ENCODE measurements around the gene NDRG3. TPM values are rescaled to one million over a fixed set of nuclear protein-coding genes. Genes with fewer than 3 reads are reported as not detected.

The NDRG3 gene
- total RNA-seq, 1 experiment from 2014 or later: 23.6 TPM

- no peaks in the 10 kb centered on the region for H3K9me3 ChIP-seq (ENCODE audit: control insufficient read depth, low read depth, low read length)
- H3K18ac ChIP-seq (ENCODE audit: insufficient read length, low read depth, low read length): no peak overlapping the region
- H3K4ac ChIP-seq (ENCODE audit: low read depth, low read length): no peak overlapping the region
- H3K9ac ChIP-seq (ENCODE audit: extremely low read depth, insufficient read length, low read length): no peak overlapping the region
- no peak overlapping the region for H3T11ph ChIP-seq (ENCODE audit: low read length)
- Mint-ChIP-seq H3K4me1 (no peaks in the 10 kb centered on the region), H3K27ac (peak overlapping the region in 2 of 3 experiments; percentile 5 to 52; a peak in 3 of 7 replicates), H3K27me3 (ENCODE audit: low read depth) (no peaks in the 10 kb centered on the region), H3K36me3 (ENCODE audit: insufficient read depth in 1 of 3, low read depth in 3 of 3) (peaks cover 13 to 49% (median 39%) of the 10 kb centered on the region in 3 experiments; a peak in 6 of 7 replicates), H3K9me3 (no peaks in the 10 kb centered on the region), H3K4me3 (no peak overlapping the region)
- H4K20me1 ChIP-seq (ENCODE audit: control insufficient read depth, insufficient read depth, insufficient read length): no peaks in the 10 kb centered on the region
- H2BK12ac ChIP-seq (ENCODE audit: insufficient read length, low read depth, low read length): no peak overlapping the region
- WGBS (ENCODE audit: extremely low coverage, insufficient read length, low lambda C conversion rate): no CpG with 5 or more reads among the region's 14 CpGs
- H4K5ac ChIP-seq (ENCODE audit: insufficient read length, low read depth, low read length): no peak overlapping the region
- H2BK120ac ChIP-seq (ENCODE audit: low read depth, low read length, poor library complexity, severe bottlenecking): no peak overlapping the region
- H4K8ac ChIP-seq (replicated peaks; ENCODE audit: insufficient read length, low read depth, low read length): no peak overlapping the region
- no peak for DNase-seq
- H3K79me1 ChIP-seq (ENCODE audit: insufficient read depth, low read depth, low read length, poor library complexity, severe bottlenecking): no peaks in the 10 kb centered on the region
- no peaks in the 10 kb centered on the region for H3K27me3 ChIP-seq (ENCODE audit: insufficient read depth, low read length)
- no peak overlapping the region; the same call in 1 of the 2 replicates for H3K14ac ChIP-seq (ENCODE audit: insufficient read depth, low read length)
- H3K4me2 ChIP-seq (ENCODE audit: insufficient read depth, insufficient read length, low read length): no peak overlapping the region
- no peaks in the 10 kb centered on the region for H3K79me2 ChIP-seq (ENCODE audit: insufficient read depth, low read length)
- no peak overlapping the region for H4K91ac ChIP-seq (ENCODE audit: insufficient read length, low read depth, low read length)
- TF ChIP-seq CTCF (conservative IDR thresholded peaks at IDR 0.05): no peak
- H3K23ac ChIP-seq (ENCODE audit: insufficient read length, low read depth, low read length): no peak overlapping the region
- H2BK5ac ChIP-seq (ENCODE audit: insufficient read length, low read length): no peak overlapping the region
- no peaks in the 10 kb centered on the region for H3K23me2 ChIP-seq (ENCODE audit: insufficient read length, low read depth, low read length, poor library complexity, severe bottlenecking)
- H2AK5ac ChIP-seq (ENCODE audit: insufficient read length, low read length): no peak overlapping the region
- no peak overlapping the region for H2BK15ac ChIP-seq (ENCODE audit: low read depth, low read length)
- no peak overlapping the region for H3K27ac ChIP-seq (ENCODE audit: insufficient read length, low read depth, low read length)
- no peak overlapping the region for H3K56ac ChIP-seq (ENCODE audit: insufficient read length, low read depth, low read length)
- H3K4me1 ChIP-seq (ENCODE audit: insufficient read depth, low read length): no peaks in the 10 kb centered on the region
- no peak overlapping the region for H2BK20ac ChIP-seq (ENCODE audit: low read depth, low read length, poor library complexity, severe bottlenecking)
- no peak overlapping the region for H2AFZ ChIP-seq (ENCODE audit: low read length)
Measured at GRCh38 chr20:36614781-36615557, 130.9 kb downstream of the NDRG3 start.
